ENCODE results near the gene CTSO. TPM values are rescaled to one million over a fixed set of nuclear protein-coding genes. Genes with fewer than 3 reads are reported as not detected.

Gene CTSO
- total and polyA plus RNA-seq, 4 donors: 7.6 to 36.5 (median 27.5) TPM

GRCh38 chr4:155974996-155975395 is 21.3 kb upstream of the CTSO start:
- H3K27ac ChIP-seq (ENCODE audit: low read depth in 1 of 2, low read length in 2 of 2): no peak overlapping the region
- H3K4me1 ChIP-seq (ENCODE audit: control insufficient read depth in 1 of 2, insufficient read depth in 2 of 2, low read length in 2 of 2): no peaks in the 10 kb centered on the region
- no peaks in the 10 kb centered on the region for H3K36me3 ChIP-seq (ENCODE audit: control insufficient read depth in 1 of 2, insufficient read depth in 2 of 2, low read length in 1 of 2)
- H3K27me3 ChIP-seq (ENCODE audit: control insufficient read depth in 1 of 2, insufficient read depth in 2 of 2, low read length in 1 of 2): no peaks in the 10 kb centered on the region
- DNase-seq (no peak), ATAC-seq (ENCODE audit: low FRiP score) (no peak)
- intact Hi-C loops (cut with DNase I): no loop called here
- no peak overlapping the region for H3K4me3 ChIP-seq (ENCODE audit: low read length in 2 of 2)
- 25 to 30% methylated on average over 3 of the region's 3 CpGs for WGBS, 2 donors
- H3K9me3 ChIP-seq (ENCODE audit: control insufficient read depth, low read length): peaks cover 2% of the 10 kb centered on the region

- Histone ChIP-seq H3K9me3 (ENCODE audit: control insufficient read depth, low read length) (peaks cover 2% of the 10 kb centered on the region), H3K27me3 (ENCODE audit: control insufficient read depth in 1 of 2, insufficient read depth in 2 of 2, low read length in 1 of 2) (no peaks in the 10 kb centered on the region), H3K4me3 (ENCODE audit: low read length in 2 of 2) (no peak overlapping the region), H3K36me3 (ENCODE audit: control insufficient read depth in 1 of 2, insufficient read depth in 2 of 2, low read length in 1 of 2) (no peaks in the 10 kb centered on the region), H3K27ac (ENCODE audit: low read depth in 1 of 2, low read length in 2 of 2) (no peak overlapping the region), H3K4me1 (ENCODE audit: control insufficient read depth in 1 of 2, insufficient read depth in 2 of 2, low read length in 2 of 2) (no peaks in the 10 kb centered on the region)
- WGBS, 2 donors: 78 to 97% methylated on average over 1 of the region's 1 CpG
- ATAC-seq (ENCODE audit: low FRiP score) (no peak), DNase-seq (no peak)
- intact Hi-C loops (cut with DNase I): no loop called here
Observed at GRCh38 chr4:155974476-155974749, 20.7 kb upstream of the CTSO start.

GRCh38 chr4:155973639-155974475 is 20.2 kb upstream of the CTSO start:
- 62 to 63% methylated on average over 8 of the region's 8 CpGs for WGBS, 2 donors
- Histone ChIP-seq H3K4me1 (ENCODE audit: control insufficient read depth in 1 of 2, insufficient read depth in 2 of 2, low read length in 2 of 2) (no peaks in the 10 kb centered on the region), H3K4me3 (ENCODE audit: low read length in 2 of 2) (no peak overlapping the region), H3K9me3 (ENCODE audit: control insufficient read depth, low read length) (peaks cover under 1% of the 10 kb centered on the region), H3K36me3 (ENCODE audit: control insufficient read depth in 1 of 2, insufficient read depth in 2 of 2, low read length in 1 of 2) (no peaks in the 10 kb centered on the region), H3K27me3 (ENCODE audit: control insufficient read depth in 1 of 2, insufficient read depth in 2 of 2, low read length in 1 of 2) (no peaks in the 10 kb centered on the region), H3K27ac (ENCODE audit: low read depth in 1 of 2, low read length in 2 of 2) (no peak overlapping the region)
- DNase-seq: no peak
- intact Hi-C loops (cut with DNase I): no loop called here
- no peak for ATAC-seq (ENCODE audit: low FRiP score)

GRCh38 chr4:155972098-155972497 is 18.4 kb upstream of the CTSO start:
- ATAC-seq (ENCODE audit: low FRiP score) (no peak), DNase-seq (no peak)
- WGBS, 2 donors: 43 to 50% methylated on average over 4 of the region's 4 CpGs
- H3K4me1 ChIP-seq (ENCODE audit: control insufficient read depth in 1 of 2, insufficient read depth in 2 of 2, low read length in 2 of 2): no peaks in the 10 kb centered on the region
- H3K4me3 ChIP-seq (ENCODE audit: low read length in 2 of 2): no peak overlapping the region
- no peaks in the 10 kb centered on the region for H3K9me3 ChIP-seq (ENCODE audit: control insufficient read depth, low read length)
- no peak overlapping the region for H3K27ac ChIP-seq (ENCODE audit: low read depth in 1 of 2, low read length in 2 of 2)
- intact Hi-C loops (cut with DNase I): no loop called here
- no peaks in the 10 kb centered on the region for H3K36me3 ChIP-seq (ENCODE audit: control insufficient read depth in 1 of 2, insufficient read depth in 2 of 2, low read length in 1 of 2)
- H3K27me3 ChIP-seq (ENCODE audit: control insufficient read depth in 1 of 2, insufficient read depth in 2 of 2, low read length in 1 of 2): peaks cover 0 to 2% of the 10 kb centered on the region in 2 donors

GRCh38 chr4:155966731-155967395 is 13.2 kb upstream of the CTSO start:
- H3K4me3 ChIP-seq (ENCODE audit: low read length in 2 of 2): no peak overlapping the region
- intact Hi-C loops (cut with DNase I): no loop called here
- ATAC-seq (ENCODE audit: low FRiP score) (no peak), DNase-seq (no peak)
- 69 to 71% methylated on average over 3 of the region's 3 CpGs for WGBS, 2 donors
- no peaks in the 10 kb centered on the region for H3K4me1 ChIP-seq (ENCODE audit: control insufficient read depth in 1 of 2, insufficient read depth in 2 of 2, low read length in 2 of 2)
- H3K9me3 ChIP-seq (ENCODE audit: control insufficient read depth, low read length): no peaks in the 10 kb centered on the region
- H3K27me3 ChIP-seq (ENCODE audit: control insufficient read depth in 1 of 2, insufficient read depth in 2 of 2, low read length in 1 of 2): peaks cover 0 to 2% of the 10 kb centered on the region in 2 donors
- H3K27ac ChIP-seq (ENCODE audit: low read depth in 1 of 2, low read length in 2 of 2): no peak overlapping the region
- H3K36me3 ChIP-seq (ENCODE audit: control insufficient read depth in 1 of 2, insufficient read depth in 2 of 2, low read length in 1 of 2): no peaks in the 10 kb centered on the region

- no peak overlapping the region for H3K27ac ChIP-seq (ENCODE audit: low read depth in 1 of 2, low read length in 2 of 2)
- H3K27me3 ChIP-seq (ENCODE audit: control insufficient read depth in 1 of 2, insufficient read depth in 2 of 2, low read length in 1 of 2): peaks cover 0 to 2% of the 10 kb centered on the region in 2 donors
- H3K4me1 ChIP-seq (ENCODE audit: control insufficient read depth in 1 of 2, insufficient read depth in 2 of 2, low read length in 2 of 2): no peaks in the 10 kb centered on the region
- no peak for DNase-seq
- WGBS, 2 donors: 91 to 95% methylated on average over 2 of the region's 2 CpGs
- no peaks in the 10 kb centered on the region for H3K9me3 ChIP-seq (ENCODE audit: control insufficient read depth, low read length)
- no peaks in the 10 kb centered on the region for H3K36me3 ChIP-seq (ENCODE audit: control insufficient read depth in 1 of 2, insufficient read depth in 2 of 2, low read length in 1 of 2)
- H3K4me3 ChIP-seq (ENCODE audit: low read length in 2 of 2): no peak overlapping the region
- no peak for ATAC-seq (ENCODE audit: low FRiP score)
- intact Hi-C loops (cut with DNase I): no loop called here
Observed at GRCh38 chr4:155966171-155966570, 12.5 kb upstream of the CTSO start.

GRCh38 chr4:155964016-155964891 is 10.6 kb upstream of the CTSO start:
- peaks cover 0 to 2% of the 10 kb centered on the region in 2 donors for H3K27me3 ChIP-seq (ENCODE audit: control insufficient read depth in 1 of 2, insufficient read depth in 2 of 2, low read length in 1 of 2)
- WGBS, 2 donors: 83 to 84% methylated on average over 8 of the region's 8 CpGs
- H3K27ac ChIP-seq (ENCODE audit: low read depth in 1 of 2, low read length in 2 of 2): no peak overlapping the region
- intact Hi-C loops (cut with DNase I): no loop called here
- no peaks in the 10 kb centered on the region for H3K9me3 ChIP-seq (ENCODE audit: control insufficient read depth, low read length)
- DNase-seq (no peak), ATAC-seq (ENCODE audit: low FRiP score) (peak; percentile 68)
- H3K4me1 ChIP-seq (ENCODE audit: control insufficient read depth in 1 of 2, insufficient read depth in 2 of 2, low read length in 2 of 2): no peaks in the 10 kb centered on the region
- H3K4me3 ChIP-seq (ENCODE audit: low read length in 2 of 2): no peak overlapping the region
- H3K36me3 ChIP-seq (ENCODE audit: control insufficient read depth in 1 of 2, insufficient read depth in 2 of 2, low read length in 1 of 2): no peaks in the 10 kb centered on the region

- Histone ChIP-seq H3K9me3 (ENCODE audit: control insufficient read depth, low read length) (no peaks in the 10 kb centered on the region), H3K4me1 (ENCODE audit: control insufficient read depth in 1 of 2, insufficient read depth in 2 of 2, low read length in 2 of 2) (no peaks in the 10 kb centered on the region), H3K27me3 (ENCODE audit: control insufficient read depth in 1 of 2, insufficient read depth in 2 of 2, low read length in 1 of 2) (no peaks in the 10 kb centered on the region), H3K4me3 (ENCODE audit: low read length in 2 of 2) (no peak overlapping the region), H3K27ac (ENCODE audit: low read depth in 1 of 2, low read length in 2 of 2) (no peak overlapping the region), H3K36me3 (ENCODE audit: control insufficient read depth in 1 of 2, insufficient read depth in 2 of 2, low read length in 1 of 2) (no peaks in the 10 kb centered on the region)
- ATAC-seq (ENCODE audit: low FRiP score): no peak
- WGBS, 2 donors: 61 to 75% methylated on average over 2 of the region's 2 CpGs
- intact Hi-C loops (cut with DNase I): no loop called here
- DNase-seq: no peak
Observed at GRCh38 chr4:155962767-155963166, 9.1 kb upstream of the CTSO start.
